ENCODE measurements around the gene VWA8. TPM values are rescaled to one million over a fixed set of nuclear protein-coding genes. Genes with fewer than 3 reads are reported as not detected.
"Not testable (repeated sequence)": the region's sequence is repeated elsewhere in the genome, so short reads cannot be mapped to it uniquely, and the experiment has no call there.

The VWA8 gene
- total RNA-seq, 1 donor, result 33.2 TPM

GRCh38 chr13:41909506-41909905 lies 51.4 kb downstream of the VWA8 start:
- H3K4me3 ChIP-seq (ENCODE audit: low read depth, low read length), result no peak overlapping the region
- DNase-seq (ENCODE audit: low read depth), result no peak
- TF ChIP-seq, protein P1, sequence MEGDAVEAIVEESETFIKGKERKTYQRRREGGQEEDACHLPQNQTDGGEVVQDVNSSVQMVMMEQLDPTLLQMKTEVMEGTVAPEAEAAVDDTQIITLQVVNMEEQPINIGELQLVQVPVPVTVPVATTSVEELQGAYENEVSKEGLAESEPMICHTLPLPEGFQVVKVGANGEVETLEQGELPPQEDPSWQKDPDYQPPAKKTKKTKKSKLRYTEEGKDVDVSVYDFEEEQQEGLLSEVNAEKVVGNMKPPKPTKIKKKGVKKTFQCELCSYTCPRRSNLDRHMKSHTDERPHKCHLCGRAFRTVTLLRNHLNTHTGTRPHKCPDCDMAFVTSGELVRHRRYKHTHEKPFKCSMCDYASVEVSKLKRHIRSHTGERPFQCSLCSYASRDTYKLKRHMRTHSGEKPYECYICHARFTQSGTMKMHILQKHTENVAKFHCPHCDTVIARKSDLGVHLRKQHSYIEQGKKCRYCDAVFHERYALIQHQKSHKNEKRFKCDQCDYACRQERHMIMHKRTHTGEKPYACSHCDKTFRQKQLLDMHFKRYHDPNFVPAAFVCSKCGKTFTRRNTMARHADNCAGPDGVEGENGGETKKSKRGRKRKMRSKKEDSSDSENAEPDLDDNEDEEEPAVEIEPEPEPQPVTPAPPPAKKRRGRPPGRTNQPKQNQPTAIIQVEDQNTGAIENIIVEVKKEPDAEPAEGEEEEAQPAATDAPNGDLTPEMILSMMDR (IDR thresholded peaks at IDR 0.05; ENCODE audit: insufficient read depth, low read depth, low read length), result no peak

DNA sequence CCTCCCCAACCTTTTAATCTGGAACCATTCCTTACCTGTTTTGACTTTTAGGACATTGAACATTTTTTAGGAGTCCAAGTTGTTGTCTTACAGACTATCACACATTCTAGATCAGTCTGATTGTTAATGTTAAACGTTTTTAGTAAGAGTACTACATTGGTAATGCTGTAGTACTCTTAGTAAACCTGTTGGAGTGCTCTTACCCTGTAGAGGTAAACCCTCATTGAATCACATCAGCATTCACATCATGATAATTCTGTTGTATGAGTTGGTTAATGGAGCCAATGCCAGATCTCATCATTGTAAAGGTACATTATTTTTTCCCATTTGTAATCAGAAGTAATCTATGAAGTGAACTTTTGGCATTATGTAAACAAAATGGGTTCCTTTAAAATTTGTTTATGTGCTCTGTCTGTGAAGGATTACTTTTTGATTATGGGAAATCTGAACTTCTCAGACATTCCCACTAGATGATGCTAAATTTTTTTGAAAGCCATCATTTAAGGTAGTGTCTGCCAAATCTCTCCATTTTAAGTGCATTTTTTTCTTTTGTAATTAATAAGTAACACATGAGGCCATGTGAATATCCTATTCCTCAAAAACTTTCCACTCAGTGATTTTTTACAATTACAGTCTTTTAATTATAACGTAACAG lies 55.2 kb downstream of the VWA8 start:
- DNase-seq (ENCODE audit: low read depth), result peak; percentile 35
- TF ChIP-seq, protein P1 (IDR thresholded peaks at IDR 0.05; ENCODE audit: insufficient read depth, low read depth, low read length), result peak; percentile 61
- H3K4me3 ChIP-seq (ENCODE audit: low read depth, low read length), result no peak overlapping the region

DNA sequence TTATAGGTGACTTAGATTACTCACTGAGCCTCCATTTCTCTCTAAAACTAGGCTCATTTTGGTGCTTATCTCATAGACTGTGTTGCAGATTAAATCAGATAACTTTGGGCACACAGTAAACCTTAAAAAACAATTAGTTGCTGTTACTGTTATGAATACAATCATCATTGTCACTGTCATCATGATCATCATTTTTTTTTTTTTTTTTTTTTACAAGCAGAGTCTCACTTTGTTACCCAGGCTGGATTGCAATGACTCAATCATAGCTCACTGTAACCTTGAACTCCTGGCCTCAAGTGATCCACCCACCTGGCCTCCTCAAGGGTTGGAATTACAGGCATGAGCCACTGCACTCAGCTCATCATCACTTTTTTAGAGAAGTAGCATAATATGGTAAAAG lies 60.0 kb downstream of the VWA8 start:
- no peak for DNase-seq (ENCODE audit: low read depth)
- no peak overlapping the region for H3K4me3 ChIP-seq (ENCODE audit: low read depth, low read length)
- TF ChIP-seq, protein P1 (IDR thresholded peaks at IDR 0.05; ENCODE audit: insufficient read depth, low read depth, low read length), result no peak

DNA sequence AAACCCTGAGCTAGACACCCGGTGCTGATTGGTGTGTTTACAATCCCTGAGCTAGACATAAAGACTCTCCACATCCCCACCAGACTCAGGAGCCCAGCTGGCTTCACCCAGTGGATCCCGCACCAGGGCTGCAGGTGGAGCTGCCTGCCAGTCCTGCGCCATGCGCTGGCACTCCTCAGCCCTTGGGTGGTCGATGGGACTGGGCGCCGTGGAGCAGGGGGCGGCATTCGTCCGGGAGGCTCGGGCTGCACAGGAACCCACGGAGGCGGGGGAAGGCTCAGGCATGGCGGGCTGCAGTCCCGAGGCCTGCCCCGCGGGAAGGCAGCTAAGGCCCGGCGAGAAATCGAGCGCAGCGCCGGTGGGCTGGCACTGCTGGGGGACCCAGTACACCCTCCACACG lies 62.5 kb downstream of the VWA8 start:
- H3K4me3 ChIP-seq (ENCODE audit: low read depth, low read length); DNase-seq (ENCODE audit: low read depth): not testable (repeated sequence)

DNA sequence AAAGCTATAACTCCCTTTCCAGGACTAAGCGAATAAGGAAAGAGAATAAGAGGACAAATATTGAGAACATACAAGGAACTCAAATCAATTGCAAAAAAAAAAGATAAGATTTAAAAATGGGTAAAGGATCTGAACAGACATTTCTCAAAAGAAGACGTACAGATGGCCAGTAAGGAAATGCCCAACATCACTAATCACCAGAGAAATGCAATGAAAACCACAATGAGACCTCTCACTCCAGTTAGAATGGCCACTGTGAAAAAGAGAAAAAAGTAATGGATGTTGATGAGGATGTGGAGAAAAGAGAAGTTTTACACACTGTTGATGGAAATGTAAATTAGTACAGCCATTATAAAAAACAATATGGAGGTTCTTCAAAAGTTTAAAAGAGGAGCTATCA lies 63.8 kb downstream of the VWA8 start:
- TF ChIP-seq, protein P1 (IDR thresholded peaks at IDR 0.05; ENCODE audit: insufficient read depth, low read depth, low read length), result no peak
- no peak overlapping the region for H3K4me3 ChIP-seq (ENCODE audit: low read depth, low read length)
- peak; percentile 39 for DNase-seq (ENCODE audit: low read depth)

- TF ChIP-seq, protein P1 (IDR thresholded peaks at IDR 0.05; ENCODE audit: insufficient read depth, low read depth, low read length), result no peak
- DNase-seq (ENCODE audit: low read depth), result no peak
- no peak overlapping the region for H3K4me3 ChIP-seq (ENCODE audit: low read depth, low read length)
Observed at GRCh38 chr13:41895478-41895877, 65.4 kb downstream of the VWA8 start.

DNA sequence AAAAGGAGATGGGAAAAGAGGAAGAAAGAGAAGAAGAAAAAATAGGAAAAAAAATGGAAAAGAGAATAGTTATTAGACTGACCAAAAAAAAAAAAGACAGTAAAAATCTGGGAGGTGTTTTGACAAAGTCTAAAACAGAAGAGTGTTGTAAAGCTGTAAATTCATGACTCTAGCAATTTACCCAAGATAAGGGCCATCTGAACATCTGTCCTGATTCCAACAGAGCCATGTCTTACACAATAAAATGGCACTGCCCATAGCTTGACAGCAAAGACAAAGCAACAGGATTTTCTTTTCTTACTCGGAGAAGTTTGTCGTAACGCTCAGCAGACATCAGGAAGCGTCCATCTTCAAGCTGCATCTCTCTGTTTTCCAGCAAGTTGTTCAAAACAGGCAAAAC lies 69.8 kb downstream of the VWA8 start:
- DNase-seq (ENCODE audit: low read depth), result no peak
- H3K4me3 ChIP-seq (ENCODE audit: low read depth, low read length), result no peak overlapping the region
- TF ChIP-seq, protein P1 (IDR thresholded peaks at IDR 0.05; ENCODE audit: insufficient read depth, low read depth, low read length), result no peak
